GM12874 (cell line): ENCODE measurements around the gene MAGI1.

Experiments
- CTCF ChIP-seq: IDR thresholded peaks from 2 replicates; pipeline ENCODE4 v1.5.1; 2011; ENCODE audit warnings: low read depth, mild to moderate bottlenecking, control low read depth, low read length, moderate library complexity; ENCODE audit not compliant: insufficient read depth

Gene MAGI1

GRCh38 chr3:65729973-65730372 lies 308.7 kb downstream of the MAGI1 start:
- no peak for TF ChIP-seq CTCF

GRCh38 chr3:65729555-65729954 lies 309.2 kb downstream of the MAGI1 start:
- no peak for TF ChIP-seq CTCF

- TF ChIP-seq CTCF = no peak
These were observed 310.6 kb downstream of the MAGI1 start for GRCh38 chr3:65728138-65728537.

- no peak for TF ChIP-seq CTCF
These were observed 314.7 kb downstream of the MAGI1 start for GRCh38 chr3:65723985-65724384.

GRCh38 chr3:65723011-65723410 lies 315.7 kb downstream of the MAGI1 start:
- TF ChIP-seq CTCF = no peak

GRCh38 chr3:65720989-65721737 lies 317.6 kb downstream of the MAGI1 start:
- TF ChIP-seq CTCF = no peak

- no peak for TF ChIP-seq CTCF
These were observed 320.9 kb downstream of the MAGI1 start for GRCh38 chr3:65717676-65718346.
